Hypothalamus (tissue), 51 donors: Measurements from ENCODE around the gene KIRREL1.
"Not testable (repeated sequence)": the region's sequence is repeated elsewhere in the genome, so short reads cannot be mapped to it uniquely, and the experiment has no call there.

Experiments
- DNase-seq, 51 donors: peaks; one replicate each; lab custom pipeline; 2025; lab: John Stamatoyannopoulos, UW

KIRREL1 gene

DNA sequence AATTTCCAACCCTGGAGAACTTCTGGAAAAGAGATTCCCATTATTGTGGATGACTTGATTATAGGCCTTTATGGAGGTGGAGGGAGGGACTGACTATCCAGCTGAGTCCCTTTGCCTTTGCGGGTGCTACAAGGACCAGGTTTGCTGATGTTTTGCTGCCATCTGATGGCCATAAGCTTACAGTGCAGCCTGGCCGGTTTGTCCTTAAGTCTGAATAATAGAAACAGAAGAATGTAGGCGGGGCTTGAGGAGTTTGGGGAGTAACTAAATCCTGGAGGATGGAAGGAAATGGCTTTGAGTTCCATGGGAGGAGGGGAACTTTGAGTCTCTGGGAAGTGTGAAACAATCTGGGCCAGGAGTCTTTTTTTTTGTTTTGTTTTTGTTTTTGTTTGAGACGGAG is 131.6 kb downstream of the KIRREL1 start:
- DNase-seq, result peak in 43 of 51 donors; percentile 6 to 84 (median 57)

GRCh38 chr1:158126425-158126824 is 133.0 kb downstream of the KIRREL1 start:
- no peak for DNase-seq

DNA sequence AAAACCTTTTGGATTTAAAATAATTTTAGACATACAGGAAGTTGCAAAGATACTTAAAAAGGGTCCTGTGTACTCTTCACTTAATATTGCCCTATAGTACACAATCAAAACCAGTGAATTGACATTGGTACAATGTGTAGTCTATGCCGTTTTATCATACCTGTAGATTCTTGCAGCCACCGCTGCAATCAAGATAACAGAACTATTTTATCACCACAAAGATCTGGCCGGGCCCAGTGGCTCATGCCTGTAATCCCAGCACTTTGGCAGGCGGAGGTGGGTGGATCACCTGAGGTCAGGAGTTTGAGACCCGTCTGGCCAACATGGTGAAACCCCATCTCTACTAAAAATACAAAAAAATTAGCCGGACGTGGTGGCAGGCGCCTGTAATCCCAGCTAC is 135.1 kb downstream of the KIRREL1 start:
- DNase-seq, result not testable (repeated sequence)

GRCh38 chr1:158131217-158131616 is 137.8 kb downstream of the KIRREL1 start:
- DNase-seq, result no peak

DNA sequence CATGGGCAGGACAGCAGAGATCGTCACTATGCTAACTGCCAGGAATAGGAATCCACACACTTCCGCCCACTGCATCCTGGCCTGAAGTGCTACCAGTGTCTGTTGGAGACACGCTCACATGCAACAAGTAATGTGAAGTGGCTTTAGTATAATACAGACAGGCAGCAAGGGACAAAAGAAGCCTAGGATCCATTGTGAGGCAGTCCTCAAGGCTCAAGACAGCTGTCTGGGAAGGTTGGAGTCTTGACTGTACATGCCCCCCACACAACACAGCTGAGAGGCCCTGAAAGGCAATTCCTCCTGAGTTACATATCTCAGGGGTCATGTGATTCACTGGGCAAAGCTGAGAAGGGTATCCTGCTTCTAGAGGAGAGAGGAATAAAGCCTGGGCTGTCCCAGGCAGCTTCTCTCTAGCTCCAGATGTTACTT is 147.3 kb downstream of the KIRREL1 start:
- no peak for DNase-seq

DNA sequence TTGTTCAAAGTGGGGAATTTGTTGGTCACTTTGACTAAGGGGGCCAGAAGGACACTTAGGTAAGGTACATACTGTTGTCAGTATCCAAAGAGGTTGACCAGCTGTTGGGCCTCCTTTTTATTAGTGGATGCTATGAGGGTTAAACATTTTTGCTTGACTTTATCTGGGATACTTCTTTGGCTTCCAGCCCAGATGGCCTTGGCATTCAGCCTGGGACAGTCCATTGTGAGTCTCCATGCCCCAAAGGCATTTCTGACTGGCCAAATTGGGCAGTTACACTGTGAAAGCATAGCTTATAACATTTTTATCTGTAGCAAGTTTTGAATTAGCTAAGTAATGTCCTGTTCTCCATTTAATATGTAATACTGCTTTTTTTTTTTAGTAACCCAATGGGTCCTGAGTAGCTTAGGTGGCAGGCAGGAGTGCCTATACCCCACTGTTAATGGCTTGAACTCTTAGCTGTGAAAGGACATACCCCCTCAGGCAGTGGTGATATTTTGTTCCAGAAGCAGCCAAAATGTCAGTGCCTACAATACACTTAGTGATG is 151.8 kb downstream of the KIRREL1 start:
- DNase-seq, result peak in 29 of 51 donors; percentile 5 to 71 (median 23)

GRCh38 chr1:158146165-158146564 is 152.7 kb downstream of the KIRREL1 start:
- DNase-seq, result no peak

DNA sequence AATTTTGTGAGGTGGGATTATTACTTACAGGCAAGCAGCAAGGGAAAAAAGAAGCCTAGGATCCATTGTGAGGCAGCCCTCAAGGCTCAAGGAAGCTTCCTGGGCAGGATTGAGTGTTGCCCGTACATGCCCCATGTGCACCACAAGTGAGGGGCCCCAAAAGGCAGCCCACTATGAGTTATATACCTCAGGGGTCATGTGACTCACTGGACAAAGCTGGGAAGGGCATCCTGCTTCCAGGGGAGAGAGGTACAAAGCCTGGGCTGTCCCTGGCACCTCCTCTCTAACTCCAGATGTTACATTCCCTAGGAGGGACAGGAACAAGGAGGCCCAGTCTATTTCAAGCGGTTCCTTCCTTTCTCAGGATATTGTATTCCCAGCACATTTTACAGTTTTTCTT is 153.3 kb downstream of the KIRREL1 start:
- DNase-seq, result no peak

GRCh38 chr1:158147401-158147800 is 154.0 kb downstream of the KIRREL1 start:
- DNase-seq, result no peak

GRCh38 chr1:158147869-158148268 is 154.4 kb downstream of the KIRREL1 start:
- DNase-seq, result no peak

DNA sequence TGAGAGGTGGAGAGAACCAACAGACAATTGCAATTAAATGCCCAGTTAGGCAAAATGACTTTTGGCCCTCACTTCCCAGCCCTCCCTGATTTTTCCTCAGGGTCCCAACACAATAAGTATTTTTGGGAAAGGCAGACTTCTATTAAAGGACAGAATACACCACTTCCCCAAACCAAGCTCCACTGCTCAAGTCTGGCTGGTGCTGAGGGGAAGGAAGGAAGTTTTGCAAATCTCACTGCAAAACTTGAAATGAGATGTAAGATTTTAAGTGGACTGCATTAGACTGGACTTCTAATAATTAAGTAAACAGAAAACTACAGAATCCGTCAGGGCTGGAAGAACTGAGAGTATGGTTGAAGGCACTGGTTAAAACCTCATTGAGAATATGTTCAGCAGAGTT is 155.0 kb downstream of the KIRREL1 start:
- DNase-seq, result no peak

- peak in 4 of 51 donors; percentile 15 to 36 (median 24) for DNase-seq
These were observed 155.7 kb downstream of the KIRREL1 start for GRCh38 chr1:158149175-158149574.
